ENCODE data around the gene SLC2A10.
"Not testable (repeated sequence)": the region's sequence is repeated elsewhere in the genome, so short reads cannot be mapped to it uniquely, and the experiment has no call there.

The SLC2A10 gene

DNA sequence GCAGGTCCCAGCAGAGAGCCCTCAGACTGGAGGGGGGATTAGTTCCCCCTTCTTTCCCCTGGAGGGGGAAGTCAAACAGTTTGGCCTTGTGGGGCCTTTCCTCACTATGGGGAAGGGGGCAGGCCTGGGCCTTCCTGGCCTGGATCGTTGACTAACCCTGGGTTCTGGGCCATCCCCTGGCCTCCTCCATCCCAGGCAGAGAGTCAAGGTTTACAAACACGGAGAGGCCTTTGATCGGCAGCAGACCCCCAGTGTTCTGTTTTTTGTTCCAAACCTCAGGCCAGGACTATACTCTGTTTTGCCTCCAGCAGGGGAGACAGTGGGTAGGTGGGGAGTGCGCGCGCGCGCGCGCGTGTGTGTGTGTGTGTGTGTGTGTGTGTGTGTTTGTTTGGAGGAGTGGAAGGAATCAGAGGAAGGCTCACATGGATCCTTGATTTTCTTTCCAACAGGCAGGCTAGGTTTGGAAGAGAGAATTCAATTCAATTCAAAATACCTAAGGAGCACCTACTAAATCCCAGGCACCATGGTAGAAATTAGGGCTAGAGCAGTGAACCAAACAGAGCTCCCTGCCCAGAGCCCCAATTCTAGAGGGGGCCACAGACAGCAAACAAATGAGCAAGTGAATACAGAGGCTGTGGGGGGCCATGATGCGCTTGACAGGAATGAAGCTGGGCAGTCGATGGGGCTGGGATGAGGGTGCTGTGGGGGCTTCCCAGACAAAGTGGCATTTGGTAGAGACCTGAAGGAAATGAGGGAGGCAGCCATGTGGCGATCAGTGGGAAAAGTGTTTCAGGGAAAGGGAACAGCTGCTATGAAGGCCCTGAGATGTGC is 35.0 kb upstream of the SLC2A10 start:
- H3K4me3 Mint-ChIP-seq = no peak overlapping the region

DNA sequence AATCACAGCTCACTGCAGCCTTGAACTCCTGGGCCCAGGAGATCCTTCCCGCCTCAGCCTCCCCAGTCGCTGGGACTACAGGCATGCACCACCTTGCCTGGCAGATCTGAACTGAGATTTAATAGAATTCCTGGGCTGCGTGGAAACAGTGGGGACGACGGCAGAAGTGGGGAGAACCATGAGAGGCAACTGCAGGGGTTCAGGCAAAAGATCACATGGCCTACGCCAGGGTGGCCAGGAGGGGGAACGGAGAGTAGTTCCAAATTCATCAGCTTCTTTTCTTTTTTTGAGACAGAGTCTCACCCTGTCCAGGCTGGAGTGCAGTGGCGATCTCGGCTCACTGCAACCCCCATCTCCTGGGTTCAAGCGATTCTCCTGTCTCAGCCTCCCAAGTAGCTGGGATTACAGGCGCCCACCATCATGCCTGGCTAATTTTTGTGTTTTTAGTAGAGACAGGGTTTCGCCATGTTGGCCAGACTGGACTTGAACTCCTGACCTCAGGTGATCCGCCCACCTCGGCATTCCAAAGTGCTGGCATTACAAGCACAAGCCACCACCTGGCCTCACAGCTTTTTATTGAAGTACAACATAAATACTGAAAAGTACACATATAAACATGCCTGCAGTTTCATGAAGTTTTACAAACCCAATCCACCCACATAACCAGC is 32.7 kb upstream of the SLC2A10 start:
- H3K36me3 Mint-ChIP-seq (ENCODE audit: low read depth); ATAC-seq; H3K9me3 Mint-ChIP-seq; DNase-seq; H3K4me3 Mint-ChIP-seq; H3K27ac Mint-ChIP-seq; H3K4me1 Mint-ChIP-seq; H3K27me3 Mint-ChIP-seq: not testable (repeated sequence)

More for the DNA sequence above, 35.0 kb upstream of the SLC2A10 start:
- DNase-seq (no peak), ATAC-seq (no peak)
- Mint-ChIP-seq H3K27ac (no peak overlapping the region), H3K36me3 (ENCODE audit: low read depth) (peaks cover 2% of the 10 kb centered on the region), H3K9me3 (peaks cover 8% of the 10 kb centered on the region), H3K27me3 (no peaks in the 10 kb centered on the region), H3K4me1 (no peaks in the 10 kb centered on the region)

DNA sequence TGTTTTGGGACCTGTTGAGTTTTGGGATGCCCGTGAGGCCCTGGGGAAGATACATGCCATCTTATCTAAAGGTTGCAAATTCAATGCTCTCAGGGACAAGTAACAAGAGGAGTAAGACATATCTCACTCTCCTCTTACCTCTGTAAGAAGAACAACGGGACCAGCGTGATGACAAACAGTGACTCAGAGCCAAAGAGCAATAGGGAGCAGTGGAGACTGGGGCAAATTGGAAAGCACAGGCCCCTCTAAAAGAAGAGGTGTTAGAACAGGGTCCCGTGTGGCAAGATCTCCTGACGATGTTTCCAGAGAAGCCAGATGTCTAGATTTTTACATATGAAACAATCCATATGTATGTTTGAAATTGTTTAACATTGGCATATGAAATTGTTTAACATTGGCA is 31.8 kb upstream of the SLC2A10 start:
- ATAC-seq = no peak
- H3K36me3 Mint-ChIP-seq (ENCODE audit: low read depth) = peaks cover 2% of the 10 kb centered on the region

DNA sequence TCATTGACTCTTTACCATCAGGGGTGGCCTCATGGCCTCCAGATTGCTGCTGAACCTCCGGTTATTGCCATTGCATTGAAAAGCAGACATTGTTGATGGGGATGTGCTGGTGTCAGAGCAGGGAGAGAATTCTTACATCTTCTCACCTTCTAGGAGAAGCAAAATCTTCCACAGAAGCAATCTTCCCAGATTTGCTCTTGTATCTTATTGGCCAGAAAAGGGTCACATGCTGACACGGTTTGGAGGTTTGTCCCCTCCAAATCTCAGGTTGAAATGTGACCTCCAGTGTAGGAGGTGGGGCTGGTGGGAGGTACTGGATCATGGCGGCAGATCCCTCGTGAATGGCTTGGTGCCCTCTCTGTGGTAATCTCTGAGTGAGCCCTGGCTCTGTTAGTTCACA is 30.9 kb upstream of the SLC2A10 start:
- DNase-seq (no peak), ATAC-seq (no peak)
- H3K27ac Mint-ChIP-seq = no peak overlapping the region
- H3K4me1 Mint-ChIP-seq = peaks cover 12% of the 10 kb centered on the region
- H3K36me3 Mint-ChIP-seq (ENCODE audit: low read depth) = peaks cover 2% of the 10 kb centered on the region
- no peaks in the 10 kb centered on the region for H3K9me3 Mint-ChIP-seq
- no peak overlapping the region for H3K4me3 Mint-ChIP-seq
- H3K27me3 Mint-ChIP-seq = no peaks in the 10 kb centered on the region

More for the DNA sequence above, 31.8 kb upstream of the SLC2A10 start:
- Mint-ChIP-seq H3K4me1 (peaks cover 8% of the 10 kb centered on the region), H3K27me3 (no peaks in the 10 kb centered on the region), H3K4me3 (no peak overlapping the region), H3K27ac (no peak overlapping the region), H3K9me3 (no peaks in the 10 kb centered on the region)
- DNase-seq = no peak

DNA sequence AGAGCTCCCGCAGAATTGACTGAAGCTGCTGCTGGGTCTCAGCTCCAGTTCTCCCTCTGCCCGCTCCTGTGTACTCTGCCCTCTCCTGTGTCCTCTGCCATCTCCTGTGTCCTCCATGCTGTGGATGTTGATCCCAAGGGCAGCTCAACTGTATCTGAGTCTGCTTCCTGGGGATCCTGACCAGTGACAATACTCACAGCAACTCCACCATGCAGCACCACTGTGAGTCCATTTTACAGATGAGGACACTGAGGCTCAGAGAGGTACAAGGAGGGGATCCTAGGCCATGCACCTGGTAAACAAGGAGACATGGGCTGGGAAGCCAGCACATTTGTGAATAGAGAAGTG is 28.8 kb upstream of the SLC2A10 start:
- no peak overlapping the region for H3K27ac Mint-ChIP-seq
- peaks cover 6% of the 10 kb centered on the region for H3K36me3 Mint-ChIP-seq (ENCODE audit: low read depth)
- no peaks in the 10 kb centered on the region for H3K9me3 Mint-ChIP-seq
- DNase-seq (no peak), ATAC-seq (no peak)
- H3K27me3 Mint-ChIP-seq = no peaks in the 10 kb centered on the region
- H3K4me3 Mint-ChIP-seq = no peak overlapping the region
- H3K4me1 Mint-ChIP-seq = peaks cover 28% of the 10 kb centered on the region

DNA sequence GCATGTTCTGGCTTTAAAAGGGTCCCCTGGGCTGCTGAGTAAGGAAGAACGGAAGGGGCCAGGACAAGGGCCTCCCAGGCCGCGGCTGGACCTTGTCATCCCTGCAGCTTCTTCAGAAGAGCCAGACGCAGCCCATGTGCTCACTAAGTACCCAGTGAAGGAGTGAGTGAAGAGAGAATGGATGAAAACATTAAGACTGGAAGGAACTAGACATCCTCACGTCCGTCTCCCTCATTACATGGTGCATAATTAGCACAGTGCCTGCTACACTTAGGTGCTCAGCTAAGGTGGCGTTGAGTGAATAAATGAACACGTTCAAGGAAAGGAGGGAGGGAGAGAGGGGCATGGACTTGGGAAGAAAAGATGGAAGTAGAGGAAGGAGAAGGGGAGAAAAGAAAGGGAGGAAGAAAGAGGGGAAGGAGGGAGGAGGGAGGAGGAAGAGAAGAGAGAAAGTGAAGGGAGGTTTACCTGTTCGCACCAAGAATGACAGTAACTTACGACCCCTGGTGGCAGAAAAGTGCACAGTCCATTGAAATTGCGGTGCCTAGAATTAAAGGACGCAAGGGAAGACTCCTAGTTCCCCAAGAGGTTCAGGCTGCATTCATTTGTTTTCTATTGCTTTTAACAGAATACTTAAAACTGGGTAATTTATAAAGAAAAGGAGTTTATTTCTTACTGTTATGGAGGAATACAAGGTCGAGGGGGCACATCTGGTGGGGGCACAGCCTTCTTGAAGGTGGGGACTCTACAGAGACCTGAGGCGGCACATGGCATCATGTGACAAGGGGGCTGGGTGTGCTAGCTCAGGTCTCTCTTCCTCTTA is 28.2 kb upstream of the SLC2A10 start:
- DNase-seq = peak; percentile 74
- H3K27ac Mint-ChIP-seq = no peak overlapping the region
- ATAC-seq = no peak

DNA sequence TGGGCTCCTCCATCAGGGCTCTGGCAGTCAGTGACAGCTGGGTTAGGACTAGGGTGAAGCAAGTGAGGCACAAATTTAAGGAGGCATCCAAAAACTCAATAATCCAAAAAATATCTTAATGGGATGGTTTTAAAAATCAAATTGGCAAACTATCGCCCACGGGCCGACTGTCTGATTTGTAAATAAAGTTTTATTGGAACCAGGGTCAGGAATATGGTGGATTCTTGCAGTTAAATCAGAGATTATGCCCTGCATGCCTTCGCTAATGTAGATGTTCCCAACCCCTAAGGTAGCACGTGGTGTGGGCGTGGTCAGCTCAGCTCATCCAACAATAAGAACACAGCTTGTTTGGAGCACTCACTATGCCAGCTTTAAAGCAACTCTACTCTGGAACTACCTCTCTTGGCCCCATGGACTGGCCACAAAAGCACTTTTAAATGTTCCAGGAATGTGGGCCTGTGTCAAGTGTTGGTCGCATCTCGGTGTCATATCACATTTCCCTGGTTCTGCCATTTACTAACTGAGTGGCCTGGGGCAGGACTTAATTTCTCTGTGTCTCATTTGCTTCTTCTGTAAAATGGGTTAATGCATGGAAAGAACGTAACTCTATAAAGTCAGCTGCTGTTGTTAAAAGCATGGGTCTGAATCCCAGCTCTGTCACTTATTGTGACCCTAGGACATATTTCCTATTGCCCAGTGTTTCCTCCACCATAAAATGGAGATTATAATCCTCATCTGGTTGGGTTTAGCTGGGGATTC is 27.2 kb upstream of the SLC2A10 start:
- H3K4me1 Mint-ChIP-seq = peaks cover 43% of the 10 kb centered on the region
- no peak overlapping the region for H3K27ac Mint-ChIP-seq
- H3K27me3 Mint-ChIP-seq = no peaks in the 10 kb centered on the region
- ATAC-seq (no peak), DNase-seq (no peak)
- H3K4me3 Mint-ChIP-seq = no peak overlapping the region
- H3K36me3 Mint-ChIP-seq (ENCODE audit: low read depth) = peaks cover 17% of the 10 kb centered on the region
- no peaks in the 10 kb centered on the region for H3K9me3 Mint-ChIP-seq

More for the DNA sequence above, 28.2 kb upstream of the SLC2A10 start:
- no peaks in the 10 kb centered on the region for H3K9me3 Mint-ChIP-seq
- H3K36me3 Mint-ChIP-seq (ENCODE audit: low read depth) = peaks cover 11% of the 10 kb centered on the region
- peaks cover 33% of the 10 kb centered on the region for H3K4me1 Mint-ChIP-seq
- no peak overlapping the region for H3K4me3 Mint-ChIP-seq
- no peaks in the 10 kb centered on the region for H3K27me3 Mint-ChIP-seq

DNA sequence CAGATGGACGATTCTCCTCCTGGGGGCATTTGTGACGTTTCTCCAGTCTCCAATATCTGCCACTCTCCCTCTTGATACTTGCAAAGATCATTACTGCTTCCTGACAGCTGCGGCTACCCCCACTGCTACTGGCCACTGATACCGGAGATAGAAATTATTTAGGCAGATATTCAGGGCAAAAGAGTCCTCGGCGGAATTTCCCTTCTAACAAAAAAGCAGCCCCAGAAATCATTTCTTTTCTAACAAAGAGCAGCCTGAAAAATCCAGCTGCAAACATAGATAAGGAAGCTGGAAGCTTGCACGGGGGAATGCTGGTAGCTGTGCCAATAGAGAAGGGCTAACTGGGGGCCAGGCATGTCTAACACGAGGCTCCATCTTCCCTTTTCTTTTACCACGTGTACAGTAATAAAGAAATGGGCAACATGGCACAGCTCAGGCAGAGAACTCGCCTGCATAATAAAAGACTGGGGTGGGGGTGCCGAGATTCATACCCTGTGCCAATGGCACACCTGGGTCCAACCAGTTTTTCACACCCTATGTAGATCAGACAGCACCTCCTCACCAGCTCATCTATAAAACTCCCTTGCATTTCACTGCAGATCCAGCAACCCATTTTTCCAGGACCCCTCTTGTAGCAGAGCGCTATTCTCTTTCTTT is 26.3 kb upstream of the SLC2A10 start:
- Mint-ChIP-seq H3K4me3 (no peak overlapping the region), H3K27ac (no peak overlapping the region), H3K27me3 (no peaks in the 10 kb centered on the region), H3K4me1 (peaks cover 52% of the 10 kb centered on the region), H3K36me3 (ENCODE audit: low read depth) (peaks cover 20% of the 10 kb centered on the region), H3K9me3 (no peaks in the 10 kb centered on the region)
- no peak for DNase-seq
- ATAC-seq = no peak

DNA sequence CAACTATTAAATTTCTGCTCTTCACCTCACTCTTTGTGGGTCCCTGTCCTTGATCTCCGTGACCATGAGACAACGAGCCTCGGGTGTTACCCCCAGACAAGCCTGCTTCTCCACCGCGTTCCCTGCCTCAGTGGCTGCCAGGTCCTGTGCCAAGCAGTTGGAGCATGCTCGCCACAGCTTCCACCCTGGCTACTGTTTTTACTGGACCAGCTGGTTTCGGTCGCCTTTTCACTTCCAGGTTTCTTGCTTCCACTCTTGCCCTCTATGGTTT is 25.8 kb upstream of the SLC2A10 start:
- Mint-ChIP-seq H3K27ac (no peak overlapping the region), H3K4me3 (no peak overlapping the region)

DNA sequence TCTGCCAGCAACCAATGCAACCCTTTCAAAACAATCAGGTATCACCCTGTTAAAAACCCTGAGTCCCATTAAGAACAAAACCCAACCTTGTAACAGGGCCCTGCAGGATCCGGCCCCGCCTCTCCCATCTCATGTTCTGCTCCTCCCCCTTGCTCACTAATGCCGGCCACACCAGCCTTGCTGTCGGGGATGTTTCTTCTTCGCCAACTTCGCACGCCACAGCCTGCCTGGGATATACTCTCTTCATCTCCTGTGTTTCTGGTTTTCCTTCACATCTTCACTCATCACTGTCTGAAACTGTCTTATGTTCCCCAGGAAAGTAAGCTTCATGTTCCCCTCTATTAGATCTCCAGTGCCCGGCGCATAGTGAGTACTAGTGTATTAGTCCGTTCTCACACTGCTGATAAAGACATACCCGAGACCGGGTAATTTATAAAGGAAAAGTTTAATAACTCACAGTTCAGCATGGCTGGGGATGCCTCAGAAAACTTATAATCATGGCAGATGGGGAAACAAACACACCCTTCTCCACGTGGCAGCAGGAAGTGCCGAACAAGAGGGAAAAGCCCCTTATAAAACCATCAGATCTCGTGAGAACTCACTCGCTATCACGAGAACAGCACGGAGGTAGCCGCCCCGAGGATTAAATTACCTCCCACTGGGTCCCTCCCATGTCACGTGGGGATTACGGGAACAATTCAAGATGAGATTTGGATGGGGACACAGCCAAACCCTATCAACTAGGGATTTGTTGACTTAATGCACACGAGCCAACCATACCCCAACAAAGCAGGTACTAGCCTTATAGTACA is 25.3 kb upstream of the SLC2A10 start:
- no peak for DNase-seq
- no peak overlapping the region for H3K4me3 Mint-ChIP-seq
- no peak overlapping the region for H3K27ac Mint-ChIP-seq

More for the DNA sequence above, 25.8 kb upstream of the SLC2A10 start:
- DNase-seq (no peak), ATAC-seq (no peak)
- Mint-ChIP-seq H3K4me1 (peaks cover 56% of the 10 kb centered on the region), H3K36me3 (ENCODE audit: low read depth) (peaks cover 24% of the 10 kb centered on the region), H3K9me3 (no peaks in the 10 kb centered on the region), H3K27me3 (no peaks in the 10 kb centered on the region)

DNA sequence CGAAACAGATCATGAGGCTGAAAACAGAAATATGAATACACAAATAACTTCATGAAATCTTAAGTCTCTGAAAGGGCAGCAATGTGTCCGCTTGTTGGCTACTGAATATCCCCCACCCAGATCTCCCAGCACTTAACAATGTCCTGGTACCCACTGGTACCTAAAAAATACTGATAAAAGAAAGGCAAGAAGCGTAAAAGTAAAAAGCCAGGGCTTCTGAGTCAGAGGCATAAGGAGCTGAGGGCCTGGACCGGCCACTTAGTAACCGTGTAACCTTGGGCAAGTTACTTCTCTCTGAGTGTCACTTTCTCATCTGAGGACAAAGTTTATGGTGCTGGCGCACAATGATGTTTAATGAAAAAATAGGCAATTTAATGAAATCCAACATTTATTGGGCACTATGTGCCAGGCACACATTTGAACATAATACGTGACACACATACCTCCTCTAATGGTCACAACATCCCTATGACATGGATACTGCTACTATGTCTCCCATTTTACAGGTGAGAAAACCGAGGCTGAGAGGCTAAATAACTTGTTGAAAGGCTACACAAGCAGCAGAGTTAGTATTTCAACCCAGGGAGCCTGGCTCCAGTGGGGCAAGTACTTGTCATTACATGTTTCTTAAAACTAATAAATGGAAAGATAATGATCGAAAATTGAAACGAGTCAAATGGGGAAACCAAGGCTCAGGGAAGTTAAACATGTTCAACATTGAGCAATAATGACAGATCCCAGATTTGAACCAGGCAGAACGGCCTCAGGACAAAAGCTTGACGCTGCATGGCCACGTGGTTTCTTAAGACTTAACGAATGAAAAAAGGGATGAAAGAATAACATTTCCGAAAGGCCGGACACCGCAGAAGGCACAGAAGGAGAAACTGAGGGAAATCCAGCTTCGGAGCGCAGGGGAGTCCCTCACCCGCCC is 21.0 kb upstream of the SLC2A10 start:
- peaks cover 57% of the 10 kb centered on the region for H3K4me1 Mint-ChIP-seq
- peak overlapping the region; percentile 90 for H3K27ac Mint-ChIP-seq
- H3K36me3 Mint-ChIP-seq (ENCODE audit: low read depth) = peaks cover 23% of the 10 kb centered on the region
- DNase-seq (no peak), ATAC-seq (no peak)
- H3K9me3 Mint-ChIP-seq = no peaks in the 10 kb centered on the region
- no peaks in the 10 kb centered on the region for H3K27me3 Mint-ChIP-seq
- H3K4me3 Mint-ChIP-seq = peak overlapping the region; percentile 93

More for the DNA sequence above, 25.3 kb upstream of the SLC2A10 start:
- no peaks in the 10 kb centered on the region for H3K27me3 Mint-ChIP-seq
- peaks cover 56% of the 10 kb centered on the region for H3K4me1 Mint-ChIP-seq
- no peak for ATAC-seq
- H3K36me3 Mint-ChIP-seq (ENCODE audit: low read depth) = peaks cover 24% of the 10 kb centered on the region
- no peaks in the 10 kb centered on the region for H3K9me3 Mint-ChIP-seq

DNA sequence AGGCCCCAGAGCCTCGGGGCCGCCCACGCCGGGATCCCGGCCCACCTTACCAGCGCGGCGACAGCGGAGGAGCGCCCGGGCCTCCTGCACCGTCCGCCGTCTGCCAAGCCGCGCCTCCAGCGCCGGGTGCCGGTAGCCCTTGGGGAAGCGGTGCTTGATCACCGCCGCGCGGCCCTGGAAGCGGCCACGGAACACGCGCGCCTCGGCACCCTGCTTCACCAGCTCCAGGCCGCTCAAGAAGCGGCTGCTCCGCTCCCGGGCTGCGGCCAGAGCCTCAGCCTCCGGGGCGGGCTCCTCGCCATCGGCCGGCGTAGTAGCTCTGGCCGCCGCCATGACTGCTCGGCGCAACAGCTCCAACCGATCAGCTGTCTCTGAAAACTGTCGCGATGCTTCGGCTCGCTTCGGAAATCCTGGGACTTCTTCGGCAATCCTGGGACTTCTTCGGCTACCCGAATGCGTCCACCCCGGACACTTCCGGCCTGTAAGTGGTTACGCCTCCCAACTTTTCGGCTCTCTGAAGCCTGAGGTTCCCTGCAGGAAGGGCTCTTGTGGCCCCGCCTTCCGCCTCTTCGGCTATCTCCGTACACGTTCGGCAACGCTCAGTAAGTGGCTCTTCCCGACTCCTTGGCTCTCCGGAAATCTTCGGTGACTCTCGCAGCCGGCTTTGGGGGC is 20.2 kb upstream of the SLC2A10 start, which contains the start of gene TP53RK:
Gene TP53RK (minus strand): TSS at position 363 of the 672 bp plus-strand sequence. CDS start 30 bp downstream, at position 333.
- H3K36me3 Mint-ChIP-seq (ENCODE audit: low read depth) = peaks cover 23% of the 10 kb centered on the region
- ATAC-seq = peak; percentile 97
- peak; percentile 95 for DNase-seq
- no peaks in the 10 kb centered on the region for H3K9me3 Mint-ChIP-seq
- H3K4me3 Mint-ChIP-seq = peak within 1 kb of the TSS; percentile 93
- H3K27me3 Mint-ChIP-seq = no peaks in the 10 kb centered on the region
- peaks cover 49% of the 10 kb centered on the region for H3K4me1 Mint-ChIP-seq
- peak within 1 kb of the TSS; percentile 90 for H3K27ac Mint-ChIP-seq
